ENCODE data around the gene ASH1L.
"Not testable (repeated sequence)": the region's sequence is repeated elsewhere in the genome, so short reads cannot be mapped to it uniquely, and the experiment has no call there.

ASH1L gene

DNA sequence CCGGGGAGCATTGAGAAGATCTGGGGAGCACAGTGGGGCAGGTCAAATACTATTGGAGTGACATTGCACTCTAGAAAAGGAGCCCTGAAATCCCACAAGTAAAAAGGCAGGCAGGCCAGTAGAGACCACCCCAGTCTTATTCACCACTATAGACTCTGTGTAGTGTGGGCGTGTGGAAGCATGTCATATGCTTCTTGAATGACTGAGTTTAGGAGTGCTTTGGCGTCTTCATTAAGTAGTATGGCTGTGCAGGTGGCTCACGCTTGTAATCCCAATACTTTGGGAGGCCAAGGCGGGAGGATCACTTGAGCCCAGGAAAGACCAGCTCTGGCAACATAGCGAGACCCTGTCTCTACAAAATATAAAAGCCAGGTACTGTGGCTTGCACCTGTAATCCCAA, 21.2 kb upstream of the ASH1L start:
- H3K36me3 Mint-ChIP-seq (ENCODE audit: low read depth); H3K27me3 Mint-ChIP-seq; DNase-seq; H3K4me3 Mint-ChIP-seq; ATAC-seq; H3K9me3 Mint-ChIP-seq; H3K4me1 Mint-ChIP-seq; H3K27ac Mint-ChIP-seq: not testable (repeated sequence)

DNA sequence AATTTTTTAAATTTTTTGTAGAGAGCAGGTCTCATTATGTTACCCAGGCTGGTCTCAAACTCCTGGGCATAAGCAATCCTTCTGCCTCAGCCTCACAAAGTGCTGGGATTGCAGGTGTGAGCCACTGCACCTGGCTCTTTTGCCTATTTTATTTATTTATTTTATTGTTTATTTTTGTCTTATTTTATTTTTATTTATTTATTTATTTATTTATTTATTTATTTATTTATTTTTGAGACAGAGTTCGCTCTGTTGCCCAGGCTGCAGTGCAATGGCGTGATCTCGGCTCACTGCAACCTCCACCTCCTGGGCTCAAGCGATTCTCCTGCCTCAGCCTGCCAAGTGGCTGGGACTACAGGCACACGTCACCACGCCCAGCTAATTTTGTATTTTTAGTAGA, 13.0 kb upstream of the ASH1L start:
- DNase-seq; H3K4me3 Mint-ChIP-seq; H3K27ac Mint-ChIP-seq; H3K4me1 Mint-ChIP-seq; H3K9me3 Mint-ChIP-seq; H3K36me3 Mint-ChIP-seq (ENCODE audit: low read depth); ATAC-seq; H3K27me3 Mint-ChIP-seq: not testable (repeated sequence)

DNA sequence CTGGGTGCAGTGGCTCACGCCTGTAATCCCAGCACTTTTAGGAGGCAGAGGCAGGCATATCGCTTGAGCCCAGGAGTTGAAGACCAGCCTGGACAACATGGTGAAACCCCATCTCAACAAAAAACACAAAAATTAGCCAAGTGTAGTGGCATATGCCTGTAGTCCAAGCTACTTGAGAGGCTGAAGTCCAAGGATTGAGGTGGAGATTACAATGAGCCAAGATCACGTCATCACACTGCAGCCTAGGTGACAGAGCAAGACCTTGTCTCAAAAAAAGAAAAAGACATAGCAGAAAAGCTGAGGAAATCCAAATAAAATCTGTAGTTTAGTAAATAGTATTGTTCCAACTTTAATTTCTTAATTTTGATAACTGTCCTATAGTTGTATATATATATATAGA, 11.5 kb upstream of the ASH1L start:
- no peak overlapping the region for H3K4me3 Mint-ChIP-seq
- DNase-seq (no peak), ATAC-seq (no peak)
- no peaks in the 10 kb centered on the region for H3K9me3 Mint-ChIP-seq
- no peaks in the 10 kb centered on the region for H3K27me3 Mint-ChIP-seq
- peaks cover 13% of the 10 kb centered on the region for H3K4me1 Mint-ChIP-seq
- H3K36me3 Mint-ChIP-seq (ENCODE audit: low read depth): peaks cover 17% of the 10 kb centered on the region
- no peak overlapping the region for H3K27ac Mint-ChIP-seq

GRCh38 chr1:155570593-155570990, 8.0 kb upstream of the ASH1L start:
- Mint-ChIP-seq H3K4me1 (peaks cover 23% of the 10 kb centered on the region), H3K27ac (no peak overlapping the region), H3K9me3 (no peaks in the 10 kb centered on the region), H3K36me3 (ENCODE audit: low read depth) (peaks cover 23% of the 10 kb centered on the region), H3K4me3 (no peak overlapping the region), H3K27me3 (no peaks in the 10 kb centered on the region)
- ATAC-seq: no peak
- no peak for DNase-seq

- Mint-ChIP-seq H3K36me3 (ENCODE audit: low read depth) (peaks cover 25% of the 10 kb centered on the region), H3K9me3 (no peaks in the 10 kb centered on the region), H3K27me3 (no peaks in the 10 kb centered on the region), H3K27ac (no peak overlapping the region), H3K4me1 (peaks cover 24% of the 10 kb centered on the region), H3K4me3 (no peak overlapping the region)
- DNase-seq (no peak), ATAC-seq (no peak)
These were observed 7.5 kb upstream of the ASH1L start for GRCh38 chr1:155569988-155570592.

- H3K27ac Mint-ChIP-seq: peak overlapping the region; percentile 99
- not testable (repeated sequence) for DNase-seq, H3K9me3 Mint-ChIP-seq, H3K27me3 Mint-ChIP-seq, ATAC-seq
- peaks cover 21% of the 10 kb centered on the region for H3K36me3 Mint-ChIP-seq (ENCODE audit: low read depth)
- peaks cover 45% of the 10 kb centered on the region for H3K4me1 Mint-ChIP-seq
- H3K4me3 Mint-ChIP-seq: peak overlapping the region; percentile 97
These were observed 897 bp upstream of the ASH1L start for GRCh38 chr1:155563377-155564022.

DNA sequence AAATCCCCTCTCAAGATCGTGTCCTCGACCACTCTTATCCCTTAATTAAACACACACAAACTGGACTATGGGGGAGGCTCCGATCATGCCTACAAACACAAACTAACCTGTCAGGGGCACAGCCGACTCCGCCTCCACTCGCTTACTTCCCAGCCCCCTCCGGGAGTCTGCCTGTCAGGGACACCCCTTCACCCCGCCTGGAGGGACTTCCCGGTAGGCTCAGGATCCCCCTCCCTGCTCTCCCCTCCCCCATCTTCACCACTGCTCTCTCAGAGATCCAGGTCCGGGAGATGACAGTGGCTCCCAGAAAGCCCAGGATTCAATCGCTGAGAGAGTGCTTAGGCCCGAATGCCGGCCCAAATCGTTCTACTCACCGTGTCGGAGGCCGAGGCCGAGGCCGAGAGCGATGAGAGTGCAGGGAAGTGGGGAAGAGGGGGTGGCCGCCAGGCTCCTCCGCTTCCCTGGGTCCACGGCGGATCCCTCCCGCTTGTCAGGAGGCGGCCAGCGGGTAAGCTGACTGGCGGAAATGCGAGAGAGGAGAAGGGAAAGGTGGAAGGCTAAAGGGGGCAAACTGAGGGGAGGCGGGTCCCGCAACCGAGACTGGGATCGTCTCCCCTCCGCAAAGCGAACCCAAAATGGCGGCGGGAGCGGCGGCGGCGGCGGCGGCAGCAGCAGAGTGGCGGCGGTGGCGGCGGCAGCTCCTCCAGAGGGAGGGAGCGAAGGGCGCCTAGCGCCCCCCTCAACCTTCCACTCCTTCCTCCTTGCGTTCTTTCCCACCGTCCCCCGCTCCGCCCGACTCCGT, 623 bp downstream of the ASH1L start:
- DNase-seq: peak; percentile 72
- H3K36me3 Mint-ChIP-seq (ENCODE audit: low read depth): peaks cover 24% of the 10 kb centered on the region
- H3K27ac Mint-ChIP-seq: peak overlapping the region; percentile 99
- not testable (repeated sequence) for H3K9me3 Mint-ChIP-seq, H3K27me3 Mint-ChIP-seq
- H3K4me3 Mint-ChIP-seq: peak overlapping the region; percentile 97
- peaks cover 52% of the 10 kb centered on the region for H3K4me1 Mint-ChIP-seq
- peak; percentile 22 for ATAC-seq

DNA sequence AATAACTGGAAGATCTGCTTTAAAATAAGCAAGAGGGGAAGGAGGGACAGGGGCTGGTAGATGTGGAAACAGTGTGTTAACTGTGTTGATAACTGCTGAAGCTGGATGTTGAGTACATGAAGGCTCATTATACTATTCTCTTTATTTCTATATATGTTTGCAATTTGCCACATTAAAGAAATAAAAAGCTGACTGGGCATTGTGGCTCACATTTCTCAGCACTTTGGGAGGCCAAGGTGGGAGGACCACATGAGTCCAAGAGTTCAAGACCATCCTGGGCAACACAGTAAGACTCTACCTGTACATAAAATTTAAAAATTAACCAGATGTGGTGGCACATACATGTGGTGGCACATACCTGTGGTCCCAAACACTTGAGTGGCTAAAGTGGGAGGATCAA, 6.7 kb downstream of the ASH1L start:
- no peak overlapping the region for H3K27ac Mint-ChIP-seq
- peaks cover 23% of the 10 kb centered on the region for H3K36me3 Mint-ChIP-seq (ENCODE audit: low read depth)
- ATAC-seq: no peak
- H3K27me3 Mint-ChIP-seq: no peaks in the 10 kb centered on the region
- no peak for DNase-seq
- no peaks in the 10 kb centered on the region for H3K9me3 Mint-ChIP-seq
- no peak overlapping the region for H3K4me3 Mint-ChIP-seq
- peaks cover 47% of the 10 kb centered on the region for H3K4me1 Mint-ChIP-seq

DNA sequence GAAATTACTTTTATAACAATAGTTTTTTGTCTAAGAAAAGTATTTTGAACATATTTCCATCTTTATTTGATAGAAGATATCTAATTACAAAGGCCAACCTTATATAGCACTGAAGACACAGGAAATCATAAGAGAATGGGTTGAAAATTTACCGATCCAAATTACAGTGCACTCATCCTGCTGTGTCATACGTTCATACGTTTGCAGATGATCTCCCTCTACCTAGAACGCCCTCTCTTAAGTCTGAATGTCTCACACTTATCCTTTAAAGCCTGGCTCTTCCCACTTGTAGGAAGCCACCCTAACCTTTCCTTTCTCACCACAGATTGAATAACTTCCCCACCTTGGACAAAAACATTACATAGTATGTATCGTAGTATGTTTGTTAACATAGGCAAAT, 9.3 kb downstream of the ASH1L start:
- Mint-ChIP-seq H3K4me1 (peaks cover 42% of the 10 kb centered on the region), H3K36me3 (ENCODE audit: low read depth) (peaks cover 27% of the 10 kb centered on the region), H3K4me3 (no peak overlapping the region), H3K27me3 (no peaks in the 10 kb centered on the region), H3K27ac (peak overlapping the region; percentile 7), H3K9me3 (no peaks in the 10 kb centered on the region)
- DNase-seq: no peak
- no peak for ATAC-seq

- Mint-ChIP-seq H3K36me3 (ENCODE audit: low read depth) (peaks cover 11% of the 10 kb centered on the region), H3K27me3 (no peaks in the 10 kb centered on the region), H3K4me3 (no peak overlapping the region), H3K4me1 (peaks cover 48% of the 10 kb centered on the region), H3K9me3 (no peaks in the 10 kb centered on the region), H3K27ac (no peak overlapping the region)
- DNase-seq (no peak), ATAC-seq (no peak)
These were observed 13.9 kb downstream of the ASH1L start for GRCh38 chr1:155548706-155549105.

DNA sequence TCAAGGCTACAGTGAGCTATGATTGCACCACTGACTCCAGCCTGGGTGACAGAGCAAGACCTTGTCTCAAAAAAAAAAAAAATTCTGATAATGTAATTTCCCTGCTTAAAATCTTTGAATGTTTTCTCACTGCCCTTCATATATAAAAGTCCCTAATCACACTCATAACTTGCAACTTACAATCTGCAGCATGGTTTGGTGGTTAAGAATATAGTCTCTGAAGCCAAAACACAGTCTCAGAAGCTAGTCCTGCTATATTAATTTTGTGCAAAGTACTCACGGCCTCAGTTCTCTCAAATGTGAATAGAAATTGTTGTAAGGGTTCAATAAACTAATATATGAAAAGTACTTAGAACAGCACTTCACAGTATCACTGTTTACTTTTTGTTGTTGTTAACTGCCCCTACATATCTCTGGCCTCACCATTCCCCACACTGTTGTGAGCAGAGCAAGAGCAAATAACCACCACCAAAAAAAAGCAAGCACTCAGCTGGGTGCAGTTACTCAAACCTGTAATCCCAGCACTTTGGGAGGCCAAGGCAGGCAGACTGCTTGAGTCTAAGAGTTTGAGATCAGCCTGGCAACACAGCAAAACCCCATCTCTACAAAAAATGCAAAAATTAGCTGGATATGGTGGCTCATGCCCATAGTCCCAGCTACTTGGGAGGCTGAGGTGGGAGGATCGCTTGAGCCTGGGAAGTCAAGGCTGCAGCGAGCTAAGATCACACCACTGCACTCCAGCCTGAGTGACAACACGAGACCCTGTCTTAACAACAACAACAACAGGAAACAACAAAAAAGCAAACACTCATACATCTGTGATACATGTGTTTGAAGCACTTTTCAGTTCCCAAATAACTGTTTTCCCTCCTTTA, 22.4 kb downstream of the ASH1L start:
- no peaks in the 10 kb centered on the region for H3K9me3 Mint-ChIP-seq
- no peak overlapping the region for H3K4me3 Mint-ChIP-seq

GRCh38 chr1:155537193-155537592, 25.4 kb downstream of the ASH1L start:
- Mint-ChIP-seq H3K9me3 (peaks cover 5% of the 10 kb centered on the region), H3K27me3 (no peaks in the 10 kb centered on the region), H3K4me3 (peak overlapping the region; percentile 41), H3K4me1 (peaks cover 66% of the 10 kb centered on the region), H3K36me3 (ENCODE audit: low read depth) (peaks cover 10% of the 10 kb centered on the region), H3K27ac (peak overlapping the region; percentile 61)
- ATAC-seq (no peak), DNase-seq (no peak)

More for the DNA sequence above, 22.4 kb downstream of the ASH1L start:
- peak overlapping the region; percentile 57 for H3K27ac Mint-ChIP-seq
- ATAC-seq: no peak
- no peaks in the 10 kb centered on the region for H3K36me3 Mint-ChIP-seq (ENCODE audit: low read depth)
- no peak for DNase-seq
- no peaks in the 10 kb centered on the region for H3K27me3 Mint-ChIP-seq
- peaks cover 61% of the 10 kb centered on the region for H3K4me1 Mint-ChIP-seq

- H3K27ac Mint-ChIP-seq: no peak overlapping the region
- no peak for ATAC-seq
- H3K9me3 Mint-ChIP-seq: peaks cover 5% of the 10 kb centered on the region
- no peak overlapping the region for H3K4me3 Mint-ChIP-seq
- peaks cover 49% of the 10 kb centered on the region for H3K4me1 Mint-ChIP-seq
- no peaks in the 10 kb centered on the region for H3K27me3 Mint-ChIP-seq
- peaks cover 15% of the 10 kb centered on the region for H3K36me3 Mint-ChIP-seq (ENCODE audit: low read depth)
- no peak for DNase-seq
These were observed 31.0 kb downstream of the ASH1L start for GRCh38 chr1:155531624-155532023.

DNA sequence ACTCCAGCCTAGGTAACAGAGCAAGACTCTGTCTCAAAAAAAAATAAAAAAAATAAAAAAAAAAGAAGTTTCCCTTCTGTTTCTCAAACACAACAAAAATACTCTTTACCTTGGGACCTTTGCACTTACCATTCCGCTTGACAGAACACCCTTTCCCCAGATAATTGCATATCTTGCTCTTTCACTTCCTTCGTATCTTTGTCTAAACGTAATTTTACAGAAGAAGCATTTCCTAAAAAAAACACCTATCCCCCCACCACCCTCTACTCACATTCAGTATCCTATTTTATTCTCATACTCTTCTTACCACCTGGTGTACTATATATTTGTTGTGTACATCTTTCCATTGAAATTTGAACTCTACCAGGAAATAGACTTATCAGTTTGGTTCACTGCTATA, 32.7 kb downstream of the ASH1L start:
- no peak for DNase-seq
- Mint-ChIP-seq H3K27me3 (no peaks in the 10 kb centered on the region), H3K4me3 (no peak overlapping the region), H3K27ac (no peak overlapping the region), H3K36me3 (ENCODE audit: low read depth) (peaks cover 15% of the 10 kb centered on the region), H3K4me1 (peaks cover 39% of the 10 kb centered on the region), H3K9me3 (peaks cover 5% of the 10 kb centered on the region)
- ATAC-seq: no peak

Measured in activated naive CD8-positive, alpha-beta T cell treated with anti-CD3 and anti-CD28 coated beads, Interleukin-2, amount 50 U/mL, for 24 hours (primary cell).